Heart left ventricle (tissue), 16 donors: ENCODE data around the gene ANKRD34A. TPM values are rescaled to one million over a fixed set of nuclear protein-coding genes. Genes with fewer than 3 reads are reported as not detected.
A peak's percentile ranks its signal among the peaks of the same experiment; 100 is the strongest.

Experiments
- ATAC-seq, 4 donors: fragments of 200-7000 bp; cut with Tn5 transposase; one replicate each; pipeline ENCODE4 v1.9.1; 2020 to 2022; ENCODE audit warnings: moderate library complexity in 4 of 4, mild to moderate bottlenecking in 3 of 4, moderate number of reproducible peaks in 1 of 4
- DNase-seq, 5 donors: peaks; one replicate each; pipeline ENCODE4 v3.0.0-alpha.2; 2020
- H3K27ac ChIP-seq, 12 donors: fragments of 200-600 bp; sonication (generic) in 4 of 12; one replicate each; pipeline versions ENCODE4 v1.5.0 to v1.8.0; 2016 to 2022; ENCODE audit warnings: mild to moderate bottlenecking in 2 of 12
- H3K27me3 ChIP-seq, 9 donors: fragments of 200-600 bp; sonication (generic) in 2 of 9; one replicate each; pipeline versions ENCODE4 v1.5.1 to v1.8.0; 2016 to 2022; ENCODE audit warnings: mild to moderate bottlenecking in 3 of 9
- H3K36me3 ChIP-seq, 9 donors: fragments of 200-600 bp; sonication (generic) in 2 of 9; one replicate each; pipeline versions ENCODE4 v1.5.0 to v1.8.0; 2018 to 2022; ENCODE audit warnings: mild to moderate bottlenecking in 2 of 9
- H3K4me1 ChIP-seq, 12 donors: fragments of 200-600 bp; sonication (generic) in 4 of 12; one replicate each; pipeline versions ENCODE4 v1.5.0 to v1.8.0; 2016 to 2022; ENCODE audit warnings: mild to moderate bottlenecking in 3 of 12
- H3K4me3 ChIP-seq, 12 donors: fragments of 200-600 bp; sonication (generic) in 4 of 12; one replicate each; pipeline versions ENCODE4 v1.5.0 to v1.8.0; 2017 to 2022; ENCODE audit warnings: mild to moderate bottlenecking in 9 of 12, moderate library complexity in 4 of 12
- H3K9me3 ChIP-seq, 12 donors: fragments of 200-600 bp; sonication (generic) in 4 of 12; one replicate each; pipeline versions ENCODE4 v1.5.0 to v1.8.0; 2016 to 2022; ENCODE audit warnings: mild to moderate bottlenecking in 1 of 12
- CTCF ChIP-seq, 12 donors: fragments of 200-600 bp; sonication (generic) in 4 of 12; IDR thresholded peaks; one replicate each; pipeline versions ENCODE4 v1.5.0 to v1.8.0; 2018 to 2022; ENCODE audit warnings: antibody characterized with exemption in 12 of 12, mild to moderate bottlenecking in 5 of 12
- POLR2A ChIP-seq, 2 donors: fragments of 450-650 bp; IDR thresholded peaks; one replicate each; pipeline ENCODE4 v1.6.1; 2017; ENCODE audit warnings: antibody characterized with exemption in 2 of 2, mild to moderate bottlenecking in 2 of 2, moderate library complexity in 2 of 2
- WGBS, 4 donors: extraction: QIAGEN DNeasy Blood & Tissue Kit in 2 of 4; methylation state at CpG; one replicate each; pipeline versions ENCODE4 v1.1.5 to v1.1.7; 2013 to 2018; 5-methylcytosine and 5-hydroxymethylcytosine counted together
- intact Hi-C, 10 donors: fragments of 100-400 bp; cut with DNase I; formaldehyde crosslinking; loops; one replicate each; pipeline versions ENCODE4 v1.11.1 to v1.14.2; 2022
- polyA plus RNA-seq, 2 donors: library from polyadenylated mRNA; stranded (reverse); fragments of 200-250 nt; gene quantifications; one replicate each; pipeline ENCODE4 v1.2.3, GENCODE V29; 2013
- total RNA-seq, 9 donors: library from RNA; depleted of rRNA in 2 of 9; stranded (reverse); fragments of >200 nt in 2 of 9; fragmentation: NEBNext Ultra II Directional in 3 of 9; extraction: Animal tissue kit (Norgen Biotek cat#: 25700) in 3 of 9; gene quantifications; one replicate each; pipeline versions ENCODE4 v1.1.0 to v1.2.4, GENCODE V29; 2016 to 2023
- donor health status: ischemic (EF 13 %, LVEDD 7.1; RV severe dilation, severe dysfunction).
- donor health status: healthy with polysubstance abuse.
- donor health status: DM: no; HTN: yes; CAD: no.
- donor health status: DM: no; HTN: no; CAD: no.
- donor health status: ischemic (EF 25% LVEDD 6.9; RV normal size, moderate dysfunction).
- donor health status: ischemic (EF 25% LVEDD 5.7; RV mildly dilated, moderate dysfunction).
- donor health status: healthy.
- donor health status: DM: yes; HTN: yes; CAD: no.
- donor health status: ischemic (EF 35%, LVEDD 5.7; RV mildly dilated, moderate dysfunction).
- donor health status: nonischemic (EF 11% LVEDD 7.7; RV severe dilation, severe dysfunction).
- donor health status: DM: yes; HTN: yes; CAD: no.
- donor health status: PGD.
- donor health status: ischemic (EF 29% LVEDD 5.4; RV normal size, mild dysfunction).
- donor health status: nonischemic (EF 23%, LVEDD 6.1; RV moderate dilation, normal function).

The ANKRD34A gene
- total and polyA plus RNA-seq, 11 donors: 0.65 to 3.5 (median 1.7) TPM

- no peaks in the 10 kb centered on the region for H3K27me3 ChIP-seq
- 69 to 76% (median 71%) methylated on average over 4 of the region's 4 CpGs; no CpG with 5 or more reads in 1 of the 4 donors for WGBS, 4 donors
- peaks cover 9 to 31% (median 26%) of the 10 kb centered on the region in 12 donors for H3K4me1 ChIP-seq
Measured at GRCh38 chr1:145975216-145975615, 10.8 kb upstream of the ANKRD34A start.

GRCh38 chr1:145974721-145975120 is 10.3 kb upstream of the ANKRD34A start:
- ATAC-seq: no peak

More at GRCh38 chr1:145975216-145975615, 10.8 kb upstream of the ANKRD34A start:
- Histone ChIP-seq H3K4me3 (no peak overlapping the region), H3K9me3 (no peaks in the 10 kb centered on the region), H3K27ac (no peak overlapping the region), H3K36me3 (peaks cover 0 to 7% (median 0%) of the 10 kb centered on the region in 9 donors)
- ATAC-seq: no peak
- intact Hi-C loops: loop anchor here in 2 of 10 donors (2.0 to 5.0 kb wide), 2 partner anchors 40 to 118 kb away; partner anchors contain the start of gene PIAS3 (in 1 of the 2)
- DNase-seq: peak in 1 of 5 donors; percentile 14
- TF ChIP-seq POLR2A (IDR thresholded peaks at IDR 0.05) (no peak), CTCF (IDR thresholded peaks at IDR 0.05) (no peak)

GRCh38 chr1:145972580-145972979 is 8.2 kb upstream of the ANKRD34A start:
- DNase-seq (no peak), ATAC-seq (no peak)
- H3K27ac ChIP-seq: no peak overlapping the region
- intact Hi-C loops: no loop called here
- H3K4me1 ChIP-seq: peaks cover 0 to 7% (median 5%) of the 10 kb centered on the region in 12 donors
- 87 to 91% (median 88%) methylated on average over 7 of the region's 7 CpGs for WGBS, 4 donors
- H3K27me3 ChIP-seq: no peaks in the 10 kb centered on the region
- H3K9me3 ChIP-seq: peaks cover 0 to 3% (median under 1%) of the 10 kb centered on the region in 12 donors
- peaks cover 0 to 7% (median 0%) of the 10 kb centered on the region in 9 donors for H3K36me3 ChIP-seq
- no peak overlapping the region for H3K4me3 ChIP-seq
- no peak for TF ChIP-seq POLR2A (IDR thresholded peaks at IDR 0.05)
- TF ChIP-seq CTCF (IDR thresholded peaks at IDR 0.05): no peak

More at GRCh38 chr1:145974721-145975120, 10.3 kb upstream of the ANKRD34A start:
- H3K27ac ChIP-seq: no peak overlapping the region
- DNase-seq: no peak
- H3K36me3 ChIP-seq: peaks cover 0 to 7% (median 0%) of the 10 kb centered on the region in 9 donors
- no peaks in the 10 kb centered on the region for H3K27me3 ChIP-seq
- no peaks in the 10 kb centered on the region for H3K9me3 ChIP-seq
- intact Hi-C loops: loop anchor here in 2 of 10 donors (2.0 to 5.0 kb wide), 2 partner anchors 40 to 117 kb away; partner anchors contain the start of gene PIAS3 (in 1 of the 2)
- WGBS, 4 donors: 74 to 86% (median 81%) methylated on average over 7 of the region's 7 CpGs
- no peak for TF ChIP-seq POLR2A (IDR thresholded peaks at IDR 0.05)
- no peak for TF ChIP-seq CTCF (IDR thresholded peaks at IDR 0.05)
- no peak overlapping the region for H3K4me3 ChIP-seq
- H3K4me1 ChIP-seq: peaks cover 9 to 26% (median 22%) of the 10 kb centered on the region in 12 donors

GRCh38 chr1:145967288-145967687 is 2.9 kb upstream of the ANKRD34A start:
- Histone ChIP-seq H3K27ac (no peak overlapping the region), H3K36me3 (peaks cover 0 to 5% (median 0%) of the 10 kb centered on the region in 9 donors), H3K27me3 (no peaks in the 10 kb centered on the region), H3K4me3 (no peak overlapping the region), H3K4me1 (peaks cover 0 to 29% (median 18%) of the 10 kb centered on the region in 12 donors), H3K9me3 (peaks cover 0 to 13% (median 6%) of the 10 kb centered on the region in 12 donors)
- TF ChIP-seq POLR2A (IDR thresholded peaks at IDR 0.05) (no peak), CTCF (IDR thresholded peaks at IDR 0.05) (no peak)
- no peak for DNase-seq
- intact Hi-C loops: loop anchor here in 1 of 10 donors (5.0 to 10.0 kb wide), 2 partner anchors 75 to 112 kb away; partner anchors contain the start of gene PIAS3
- WGBS, 4 donors: 93 to 99% (median 95%) methylated on average over 2 of the region's 2 CpGs
- ATAC-seq: no peak
